GM18858 (cell line): Measurements from ENCODE around the gene LMF2.

Experiments
- ATAC-seq: cut with Tn5 transposase; IDR thresholded peaks from one replicate; pipeline ENCODE4 v1.9.1; 2021; ENCODE audit not compliant: unreplicated experiment

LMF2 gene

GRCh38 chr22:50505276-50505775, 2.2 kb downstream of the LMF2 start:
- ATAC-seq = no peak

- no peak for ATAC-seq
Measured at GRCh38 chr22:50504369-50505211, 2.9 kb downstream of the LMF2 start.

GRCh38 chr22:50503475-50504145, 3.9 kb downstream of the LMF2 start:
- no peak for ATAC-seq

- no peak for ATAC-seq
Measured at GRCh38 chr22:50502628-50503474, 4.7 kb downstream of the LMF2 start.

GRCh38 chr22:50502096-50502495, 5.4 kb downstream of the LMF2 start:
- ATAC-seq = no peak

GRCh38 chr22:50500452-50500851, 7.0 kb downstream of the LMF2 start:
- no peak for ATAC-seq

- no peak for ATAC-seq
Measured at GRCh38 chr22:50498322-50498890, 9.1 kb downstream of the LMF2 start.

- ATAC-seq = no peak
Measured at GRCh38 chr22:50497093-50497492, 10.4 kb downstream of the LMF2 start.

GRCh38 chr22:50490531-50491308, 16.8 kb downstream of the LMF2 start:
- ATAC-seq = no peak

- no peak for ATAC-seq
Measured at GRCh38 chr22:50489363-50490243, 17.9 kb downstream of the LMF2 start.

- no peak for ATAC-seq
Measured at GRCh38 chr22:50488886-50489285, 18.6 kb downstream of the LMF2 start.

GRCh38 chr22:50488006-50488677, 19.4 kb downstream of the LMF2 start:
- no peak for ATAC-seq

- ATAC-seq = no peak
Measured at GRCh38 chr22:50487290-50488005, 20.1 kb downstream of the LMF2 start.

GRCh38 chr22:50486561-50487289, 20.8 kb downstream of the LMF2 start, which contains the start of gene MIOX:
TSS of gene MIOX (plus strand) at chr22:50486859. CDS start at chr22:50486898, 39 bp downstream.
- no peak for ATAC-seq

- no peak for ATAC-seq
Measured at GRCh38 chr22:50485221-50486131, 22.0 kb downstream of the LMF2 start.
